CD14-positive monocyte (primary cell): ENCODE measurements around the gene OS9. TPM values are rescaled to one million over a fixed set of nuclear protein-coding genes. Genes with fewer than 3 reads are reported as not detected.

Experiments used
- DNase-seq, 3 donors: peaks; one replicate each; pipeline ENCODE4 v3.0.0-alpha.2; 2011 to 2022
- H2AFZ ChIP-seq: 2 replicates; pipeline ENCODE4 v1.6.0; 2012; ENCODE audit warnings: mild to moderate bottlenecking, low read depth, low read length, inconsistent platforms; ENCODE audit not compliant: insufficient read depth, poor library complexity, severe bottlenecking
- H3K27ac ChIP-seq, 2 donors: 1 replicate in 1 of 2; 2 replicates in 1 of 2; pipeline ENCODE4 v1.5.1; 2012 to 2013; ENCODE audit warnings: low read length in 2 of 2, control low read depth in 1 of 2, inconsistent platforms in 1 of 2, low read depth in 1 of 2, mild to moderate bottlenecking in 1 of 2
- H3K27me3 ChIP-seq, 2 donors: one replicate each; pipeline versions ENCODE4 v1.6.0 to v1.6.1; 2011 to 2013; ENCODE audit warnings: low read length in 2 of 2; ENCODE audit not compliant: control insufficient read depth in 2 of 2, insufficient read depth in 2 of 2
- H3K36me3 ChIP-seq, 2 donors: replicated peaks in 1 of 2; 1 replicate in 1 of 2; 2 replicates in 1 of 2; pipeline versions ENCODE4 v1.5.1 to v1.6.1; 2012 to 2013; ENCODE audit warnings: low read length in 2 of 2, control low read depth in 1 of 2, inconsistent platforms in 1 of 2, mild to moderate bottlenecking in 1 of 2; ENCODE audit not compliant: insufficient read depth in 2 of 2, control insufficient read depth in 1 of 2
- H3K4me1 ChIP-seq, 2 donors: 1 replicate in 1 of 2; 2 replicates in 1 of 2; pipeline versions ENCODE4 v1.5.1 to v1.6.1; 2012 to 2013; ENCODE audit warnings: low read length in 2 of 2, control low read depth in 1 of 2, inconsistent platforms in 1 of 2, mild to moderate bottlenecking in 1 of 2, moderate library complexity in 1 of 2; ENCODE audit not compliant: insufficient read depth in 2 of 2, control insufficient read depth in 1 of 2
- H3K4me2 ChIP-seq: replicated peaks from 2 replicates; pipeline ENCODE3; 2012; ENCODE audit warnings: low read length, moderate library complexity, mild to moderate bottlenecking; ENCODE audit not compliant: poor library complexity, severe bottlenecking; ENCODE audit errors: extremely low read depth
- H3K4me3 ChIP-seq, 3 experiments: fragments of 200-600 bp in 1 of 3; sonication (generic) in 1 of 3; replicated peaks in 1 of 3; 1 replicate in 2 of 3; 2 replicates in 1 of 3; pipeline ENCODE4 v1.5.1; 2011 to 2013; ENCODE audit warnings: low read length in 3 of 3, mild to moderate bottlenecking in 3 of 3, control low read depth in 2 of 3, low read depth in 2 of 3, inconsistent platforms in 1 of 3, moderate library complexity in 1 of 3
- H3K79me2 ChIP-seq: 2 replicates; pipeline ENCODE4 v1.6.0; 2012; ENCODE audit warnings: mild to moderate bottlenecking, control low read depth, inconsistent platforms, low read length, moderate library complexity; ENCODE audit not compliant: insufficient read depth
- H3K9ac ChIP-seq: 2 replicates; pipeline ENCODE4 v1.6.0; 2017; ENCODE audit warnings: low read length, mild to moderate bottlenecking; ENCODE audit not compliant: insufficient read depth, poor library complexity, severe bottlenecking
- H3K9me3 ChIP-seq, 2 donors: replicated peaks in 1 of 2; 1 replicate in 1 of 2; 2 replicates in 1 of 2; pipeline versions ENCODE4 v1.5.1 to v1.6.1; 2012 to 2013; ENCODE audit warnings: low read length in 2 of 2, control low read depth in 1 of 2; ENCODE audit not compliant: control insufficient read depth in 1 of 2, insufficient read depth in 1 of 2
- H4K20me1 ChIP-seq: 2 replicates; pipeline ENCODE4 v1.6.0; 2012; ENCODE audit warnings: mild to moderate bottlenecking, low read length, control low read depth, moderate library complexity; ENCODE audit not compliant: insufficient read depth
- H3K27ac Mint-ChIP-seq, 7 donors: one replicate each; pipeline ENCODE4 v1.8.0; 2020; ENCODE audit warnings: mild to moderate bottlenecking in 7 of 7, mixed read lengths in 7 of 7, moderate library complexity in 6 of 7, inconsistent platforms in 2 of 7
- H3K27me3 Mint-ChIP-seq, 3 donors: one replicate each; pipeline ENCODE4 v1.8.0; 2021 to 2022; ENCODE audit warnings: low read depth in 3 of 3, mild to moderate bottlenecking in 3 of 3, mixed read lengths in 3 of 3, moderate library complexity in 3 of 3, inconsistent platforms in 1 of 3
- H3K36me3 Mint-ChIP-seq, 2 donors: one replicate each; pipeline ENCODE4 v1.8.0; 2020; ENCODE audit warnings: mixed read lengths in 2 of 2, inconsistent platforms in 1 of 2, mild to moderate bottlenecking in 1 of 2
- H3K4me1 Mint-ChIP-seq: one replicate; pipeline ENCODE4 v1.8.0; 2020; ENCODE audit warnings: mild to moderate bottlenecking, mixed read lengths
- H3K4me3 Mint-ChIP-seq, 2 donors: one replicate each; pipeline ENCODE4 v1.8.0; 2020; ENCODE audit warnings: mild to moderate bottlenecking in 2 of 2, mixed read lengths in 2 of 2, moderate library complexity in 1 of 2
- H3K9me3 Mint-ChIP-seq, 7 donors: one replicate each; pipeline ENCODE4 v1.8.0; 2020 to 2022; ENCODE audit warnings: mixed read lengths in 7 of 7, mild to moderate bottlenecking in 6 of 7, moderate library complexity in 6 of 7, inconsistent platforms in 2 of 7
- CTCF ChIP-seq: fragments of 200-600 bp; IDR thresholded peaks from one replicate; pipeline ENCODE4 v1.8.0; 2022; ENCODE audit warnings: antibody characterized with exemption, mild to moderate bottlenecking
- WGBS: methylation state at CpG from one replicate; pipeline ENCODE4 v1.1.5; 2013; ENCODE audit warnings: missing lambda C conversion rate; ENCODE audit not compliant: insufficient coverage; 5-methylcytosine and 5-hydroxymethylcytosine counted together
- intact Hi-C, 2 donors: fragments of 100-400 bp; cut with micrococcal nuclease; formaldehyde crosslinking; loops; one replicate each; pipeline versions ENCODE4 v1.15.0 to v1.15.1; 2023
- polyA plus RNA-seq, 3 donors: library from polyadenylated mRNA; depleted of rRNA in 1 of 3; unstranded in 2 of 3; stranded (reverse) in 1 of 3; fragments of 300-500 nt in 2 of 3; fragments of >200 nt in 1 of 3; fragmentation: Illumina TruSeq in 2 of 3; gene quantifications; 1 replicate in 2 of 3; 2 replicates in 1 of 3; pipeline ENCODE4 v1.2.3, GENCODE V29; 2012 to 2021

Gene OS9
- polyA plus RNA-seq, 3 donors, result 90.9 to 484 (median 128) TPM

- peaks cover 29% of the 10 kb centered on the region for H3K4me1 Mint-ChIP-seq
- Histone ChIP-seq H4K20me1 (no peaks in the 10 kb centered on the region), H3K9me3 (peaks cover 0 to 12% of the 10 kb centered on the region in 2 donors), H3K4me2 (no peak overlapping the region), H3K9ac (no peak overlapping the region), H3K4me3 (no peak overlapping the region), H3K27ac (no peak overlapping the region), H3K4me1 (peaks cover 28 to 29% of the 10 kb centered on the region in 2 donors), H3K79me2 (no peaks in the 10 kb centered on the region), H3K27me3 (peaks cover 36 to 48% of the 10 kb centered on the region in 2 donors), H3K36me3 (peaks cover 6 to 14% of the 10 kb centered on the region in 2 donors), H2AFZ (no peak overlapping the region)
- H3K4me3 Mint-ChIP-seq, result no peak overlapping the region
- no peak for DNase-seq
- peaks cover 45 to 47% (median 46%) of the 10 kb centered on the region in 3 donors for H3K27me3 Mint-ChIP-seq
- intact Hi-C loops, result no loop called here
- H3K36me3 Mint-ChIP-seq, result peaks cover 14% of the 10 kb centered on the region in 2 donors
- peaks cover 0 to 18% (median 6%) of the 10 kb centered on the region in 7 donors for H3K9me3 Mint-ChIP-seq
- no peak overlapping the region for H3K27ac Mint-ChIP-seq
- no peak for TF ChIP-seq CTCF
- 92% methylated on average over 2 of the region's 2 CpGs for WGBS
These were observed 68.5 kb downstream of the OS9 start for GRCh38 chr12:57762463-57762862.

- TF ChIP-seq CTCF, result no peak
- peak overlapping the region in 1 of 3 experiments; percentile 73 for H3K4me3 ChIP-seq
- peak overlapping the region in 2 of 7 donors; percentile 6 to 12 for H3K27ac Mint-ChIP-seq
These were observed 70.1 kb downstream of the OS9 start for GRCh38 chr12:57763881-57764661.

More at GRCh38 chr12:57763881-57764661, 70.1 kb downstream of the OS9 start:
- DNase-seq, result no peak
- Mint-ChIP-seq H3K36me3 (peaks cover 12 to 18% of the 10 kb centered on the region in 2 donors), H3K4me3 (peak overlapping the region; percentile 3 to 95), H3K27me3 (peaks cover 51 to 55% (median 52%) of the 10 kb centered on the region in 3 donors), H3K4me1 (peaks cover 31% of the 10 kb centered on the region), H3K9me3 (peaks cover 0 to 18% (median 5%) of the 10 kb centered on the region in 7 donors)
- peak overlapping the region; percentile 81 for H3K4me2 ChIP-seq
- H3K9me3 ChIP-seq, result peaks cover 0 to 13% of the 10 kb centered on the region in 2 donors
- H3K4me1 ChIP-seq, result peaks cover 28 to 29% of the 10 kb centered on the region in 2 donors
- no peaks in the 10 kb centered on the region for H4K20me1 ChIP-seq
- 78% methylated on average over 4 of the region's 6 CpGs for WGBS
- no peaks in the 10 kb centered on the region for H3K79me2 ChIP-seq
- H3K27me3 ChIP-seq, result peaks cover 37 to 56% of the 10 kb centered on the region in 2 donors
- peaks cover 0 to under 1% of the 10 kb centered on the region in 2 donors for H3K36me3 ChIP-seq
- H2AFZ ChIP-seq, result no peak overlapping the region
- intact Hi-C loops, result no loop called here
- H3K9ac ChIP-seq, result no peak overlapping the region
- no peak overlapping the region for H3K27ac ChIP-seq
